Prostate gland (tissue), 2 donors: Measurements from ENCODE around the gene INSRR. TPM values are rescaled to one million over a fixed set of nuclear protein-coding genes. Genes with fewer than 3 reads are reported as not detected.

Source experiments
- DNase-seq: peaks from one replicate; pipeline ENCODE4 v3.0.0-alpha.2; 2019; ENCODE audit warnings: low spot score
- H3K27ac ChIP-seq, 2 donors: fragments of 200-600 bp; sonication (generic); 2 replicates each; pipeline ENCODE4 v1.5.1; 2017 to 2019
- H3K27me3 ChIP-seq: fragments of 200-600 bp; sonication (generic); replicated peaks from 2 replicates; pipeline ENCODE4 v1.5.1; 2019; ENCODE audit not compliant: insufficient read depth
- H3K36me3 ChIP-seq, 2 donors: fragments of 200-600 bp; sonication (generic); 1 replicate in 1 of 2; 2 replicates in 1 of 2; pipeline versions ENCODE4 v1.5.1 to v1.8.1; 2017 to 2019
- H3K4me1 ChIP-seq: fragments of 200-600 bp; sonication (generic); replicated peaks from 2 replicates; pipeline ENCODE4 v1.5.1; 2019
- H3K4me3 ChIP-seq, 2 donors: fragments of 200-600 bp; sonication (generic); 2 replicates each; pipeline ENCODE4 v1.5.1; 2017 to 2019
- H3K9me3 ChIP-seq: fragments of 200-600 bp; sonication (generic); 2 replicates; pipeline ENCODE4 v1.5.1; 2017
- CTCF ChIP-seq, 4 experiments: fragments of 200-600 bp in 2 of 4; fragments of 450-650 bp in 2 of 4; sonication (generic) in 2 of 4; IDR thresholded peaks; 1 replicate in 3 of 4; 2 replicates in 1 of 4; pipeline ENCODE4 v1.5.1; 2016 to 2019; ENCODE audit warnings: antibody characterized with exemption in 4 of 4, mild to moderate bottlenecking in 2 of 4, moderate library complexity in 2 of 4
- POLR2A ChIP-seq: fragments of 450-650 bp; IDR thresholded peaks from one replicate; pipeline ENCODE4 v1.6.1; 2016; ENCODE audit warnings: antibody characterized with exemption, mild to moderate bottlenecking
- POLR2AphosphoS5 ChIP-seq: sonication (generic); formaldehyde crosslinking; IDR thresholded peaks from one replicate; pipeline ENCODE4 v1.6.1; 2017; ENCODE audit warnings: antibody characterized with exemption
- WGBS: methylation state at CpG from one replicate; pipeline ENCODE4 v1.1.5; 2018; 5-methylcytosine and 5-hydroxymethylcytosine counted together
- intact Hi-C: fragments of 100-400 bp; cut with DNase I; formaldehyde crosslinking; loops from one replicate; pipeline ENCODE4 v1.14.2; 2022
- total RNA-seq, 2 donors: library from RNA; depleted of rRNA; stranded (reverse); fragments of >200 nt; gene quantifications; one replicate each; pipeline ENCODE4 v1.1.0, GENCODE V29; 2016

The INSRR gene
- total RNA-seq, 2 donors from 2014 or later = 0.18 to 3.0 TPM

- H3K27ac ChIP-seq = no peak overlapping the region
- 93% methylated on average over 5 of the region's 5 CpGs for WGBS
- no peaks in the 10 kb centered on the region for H3K9me3 ChIP-seq
- TF ChIP-seq CTCF (IDR thresholded peaks at IDR 0.05) = no peak
- no peak for TF ChIP-seq POLR2A
- no peak for TF ChIP-seq POLR2AphosphoS5
- intact Hi-C loops = no loop called here
- DNase-seq = no peak
- H3K36me3 ChIP-seq = no peaks in the 10 kb centered on the region
- no peaks in the 10 kb centered on the region for H3K4me1 ChIP-seq
- H3K4me3 ChIP-seq = no peak overlapping the region
- peaks cover 2% of the 10 kb centered on the region for H3K27me3 ChIP-seq
Measured at GRCh38 chr1:156874142-156874541, 15.2 kb upstream of the INSRR start.

- Histone ChIP-seq H3K36me3 (no peaks in the 10 kb centered on the region), H3K9me3 (no peaks in the 10 kb centered on the region), H3K4me3 (no peak overlapping the region), H3K27me3 (peaks cover 2% of the 10 kb centered on the region), H3K27ac (no peak overlapping the region), H3K4me1 (no peaks in the 10 kb centered on the region)
- intact Hi-C loops = no loop called here
- 91% methylated on average over 14 of the region's 18 CpGs for WGBS
- TF ChIP-seq POLR2AphosphoS5 (no peak), CTCF (IDR thresholded peaks at IDR 0.05) (no peak), POLR2A (no peak)
- no peak for DNase-seq
Measured at GRCh38 chr1:156873659-156874058, 14.7 kb upstream of the INSRR start.

DNA sequence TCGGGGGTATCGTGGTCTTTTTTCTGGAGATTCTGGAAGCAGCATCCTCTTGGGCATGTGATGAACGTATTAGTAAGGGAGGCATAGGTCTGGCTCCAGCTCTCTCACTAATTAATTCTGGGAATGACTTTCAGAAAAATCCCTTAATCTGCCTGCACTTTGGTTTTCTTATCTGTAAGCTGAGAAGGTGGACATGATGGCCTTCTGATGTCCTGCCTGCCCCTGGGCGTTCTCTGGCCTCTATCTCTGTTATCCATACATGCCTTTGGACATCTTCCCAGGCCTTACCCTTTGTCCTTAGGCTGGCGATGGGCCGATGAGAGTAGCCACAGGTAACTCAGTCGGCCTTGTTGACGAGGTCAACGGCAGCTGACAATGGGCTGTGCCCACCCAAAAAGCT, 10.5 kb upstream of the INSRR start:
- TF ChIP-seq POLR2A = no peak
- no peak for TF ChIP-seq POLR2AphosphoS5
- no peak for TF ChIP-seq CTCF (IDR thresholded peaks at IDR 0.05)
- H3K36me3 ChIP-seq = no peaks in the 10 kb centered on the region
- no peak overlapping the region for H3K27ac ChIP-seq
- intact Hi-C loops = loop anchor here (10.0 kb wide), 1 partner anchor 175 kb away; no protein-coding TSS in a partner anchor
- H3K4me3 ChIP-seq = no peak overlapping the region
- DNase-seq = no peak
- H3K9me3 ChIP-seq = no peaks in the 10 kb centered on the region
- WGBS = 92% methylated on average over 9 of the region's 9 CpGs
- H3K4me1 ChIP-seq = no peaks in the 10 kb centered on the region
- no peaks in the 10 kb centered on the region for H3K27me3 ChIP-seq

GRCh38 chr1:156868341-156868740, 9.4 kb upstream of the INSRR start:
- Histone ChIP-seq H3K27me3 (no peaks in the 10 kb centered on the region), H3K9me3 (no peaks in the 10 kb centered on the region), H3K4me3 (no peak overlapping the region), H3K4me1 (no peaks in the 10 kb centered on the region), H3K27ac (no peak overlapping the region), H3K36me3 (no peaks in the 10 kb centered on the region)
- intact Hi-C loops = loop anchor here (10.0 kb wide), 1 partner anchor 174 kb away; no protein-coding TSS in a partner anchor
- TF ChIP-seq CTCF (IDR thresholded peaks at IDR 0.05) (no peak), POLR2AphosphoS5 (no peak), POLR2A (no peak)
- DNase-seq = no peak
- 59% methylated on average over 13 of the region's 13 CpGs for WGBS

- Histone ChIP-seq H3K27ac (no peak overlapping the region), H3K4me1 (no peaks in the 10 kb centered on the region), H3K27me3 (peaks cover 3% of the 10 kb centered on the region), H3K36me3 (no peaks in the 10 kb centered on the region), H3K9me3 (no peaks in the 10 kb centered on the region), H3K4me3 (no peak overlapping the region)
- intact Hi-C loops = loop anchor here (10.0 kb wide), 1 partner anchor 172 kb away; no protein-coding TSS in a partner anchor
- 63% methylated on average over 12 of the region's 12 CpGs for WGBS
- no peak for TF ChIP-seq CTCF (IDR thresholded peaks at IDR 0.05)
- TF ChIP-seq POLR2A = no peak
- no peak for TF ChIP-seq POLR2AphosphoS5
- DNase-seq = no peak
Measured at GRCh38 chr1:156866249-156866909, 7.5 kb upstream of the INSRR start.
